Activated B cell treated with CpG ODN at 0.5 μM for 24 hours (primary cell): ENCODE results near the gene LRSAM1. TPM values are rescaled to one million over a fixed set of nuclear protein-coding genes. Genes with fewer than 3 reads are reported as not detected.

ENCODE experiments used
- ATAC-seq: fragments of 200-7000 bp; cut with Tn5 transposase; one replicate; pipeline ENCODE4 v1.10.0; 2021; ENCODE audit warnings: low read depth, mild to moderate bottlenecking, moderate library complexity
- CTCF ChIA-PET: fragments of 350-600 bp; sonication (Branson Sonifier 250); formaldehyde crosslinking; loops from one replicate; lab custom pipeline; 2021; ENCODE audit warnings: antibody characterized with exemption; lab: Charles Lee
- POLR2A ChIA-PET: fragments of 350-600 bp; sonication (Branson Sonifier 250); formaldehyde crosslinking; loops from one replicate; lab custom pipeline; 2021; ENCODE audit warnings: antibody characterized with exemption; lab: Charles Lee
- DNase-seq: peaks from one replicate; pipeline ENCODE4 v3.0.0; 2022
- H3K27ac Mint-ChIP-seq: one replicate; pipeline ENCODE4 v1.8.0; 2020; ENCODE audit warnings: mixed read lengths
- H3K27me3 Mint-ChIP-seq: one replicate; pipeline ENCODE4 v1.8.0; 2021; ENCODE audit warnings: mixed read lengths
- H3K36me3 Mint-ChIP-seq: one replicate; pipeline ENCODE4 v1.8.0; 2021; ENCODE audit warnings: low read depth, mixed read lengths
- H3K4me1 Mint-ChIP-seq: one replicate; pipeline ENCODE4 v1.8.0; 2021; ENCODE audit warnings: mixed read lengths
- H3K4me3 Mint-ChIP-seq: one replicate; pipeline ENCODE4 v1.8.0; 2020; ENCODE audit warnings: mild to moderate bottlenecking, mixed read lengths
- H3K9me3 Mint-ChIP-seq: one replicate; pipeline ENCODE4 v1.8.0; 2020; ENCODE audit warnings: mixed read lengths
- intact Hi-C: fragments of 100-400 bp; cut with micrococcal nuclease; formaldehyde crosslinking; loops from one replicate; pipeline ENCODE4 v1.15.1; 2024
- total RNA-seq: library from RNA; stranded (reverse); gene quantifications from 2 replicates; pipeline ENCODE4 v1.2.3, GENCODE V29; 2022
- TF ChIP-seq, protein P1 (sequence below): fragments of 200-600 bp; IDR thresholded peaks from one replicate; pipeline ENCODE4 v1.8.0; 2022; ENCODE audit warnings: antibody characterized with exemption, mild to moderate bottlenecking

The LRSAM1 gene
- total RNA-seq, 1 donor from 2014 or later, result 23.9 TPM

DNA sequence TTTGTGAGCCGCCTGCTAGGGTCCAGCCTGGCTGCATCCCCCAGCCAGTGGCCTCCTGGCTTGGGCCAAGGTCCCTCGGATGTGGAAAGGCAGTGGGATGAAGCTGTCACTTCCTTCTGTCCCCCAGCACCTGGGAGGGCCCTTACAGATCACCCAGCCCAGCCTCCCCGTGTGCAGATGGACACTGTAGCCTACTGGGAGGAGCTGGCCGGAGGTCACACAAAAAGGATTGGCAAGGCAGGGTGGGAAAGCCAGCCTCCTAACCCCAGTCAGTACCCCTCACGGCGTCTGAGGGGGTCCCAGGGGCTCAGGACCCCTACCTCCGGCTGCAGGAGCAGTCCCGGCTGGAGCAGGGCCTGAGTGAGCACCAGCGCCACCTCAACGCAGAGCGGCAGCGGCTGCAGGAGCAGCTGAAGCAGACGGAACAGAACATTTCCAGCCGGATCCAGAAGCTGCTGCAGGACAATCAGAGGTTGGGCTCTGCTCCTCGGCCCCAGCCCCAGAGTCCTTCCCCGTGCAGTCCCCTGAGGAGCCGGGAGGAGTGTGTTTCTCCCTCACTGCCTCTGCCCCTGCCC, 28.3 kb downstream of the LRSAM1 start:
- Mint-ChIP-seq H3K27ac (no peak overlapping the region), H3K9me3 (no peaks in the 10 kb centered on the region), H3K4me3 (no peak overlapping the region), H3K36me3 (peaks cover 56% of the 10 kb centered on the region), H3K4me1 (no peaks in the 10 kb centered on the region), H3K27me3 (no peaks in the 10 kb centered on the region)
- TF ChIP-seq, protein P1, sequence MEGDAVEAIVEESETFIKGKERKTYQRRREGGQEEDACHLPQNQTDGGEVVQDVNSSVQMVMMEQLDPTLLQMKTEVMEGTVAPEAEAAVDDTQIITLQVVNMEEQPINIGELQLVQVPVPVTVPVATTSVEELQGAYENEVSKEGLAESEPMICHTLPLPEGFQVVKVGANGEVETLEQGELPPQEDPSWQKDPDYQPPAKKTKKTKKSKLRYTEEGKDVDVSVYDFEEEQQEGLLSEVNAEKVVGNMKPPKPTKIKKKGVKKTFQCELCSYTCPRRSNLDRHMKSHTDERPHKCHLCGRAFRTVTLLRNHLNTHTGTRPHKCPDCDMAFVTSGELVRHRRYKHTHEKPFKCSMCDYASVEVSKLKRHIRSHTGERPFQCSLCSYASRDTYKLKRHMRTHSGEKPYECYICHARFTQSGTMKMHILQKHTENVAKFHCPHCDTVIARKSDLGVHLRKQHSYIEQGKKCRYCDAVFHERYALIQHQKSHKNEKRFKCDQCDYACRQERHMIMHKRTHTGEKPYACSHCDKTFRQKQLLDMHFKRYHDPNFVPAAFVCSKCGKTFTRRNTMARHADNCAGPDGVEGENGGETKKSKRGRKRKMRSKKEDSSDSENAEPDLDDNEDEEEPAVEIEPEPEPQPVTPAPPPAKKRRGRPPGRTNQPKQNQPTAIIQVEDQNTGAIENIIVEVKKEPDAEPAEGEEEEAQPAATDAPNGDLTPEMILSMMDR, result no peak
- intact Hi-C loops, result no loop called here
- ChIA-PET POLR2A (no interaction called here), CTCF (no interaction called here)
- no peak for DNase-seq
- no peak for ATAC-seq

GRCh38 chr9:127482662-127483061, 31.4 kb downstream of the LRSAM1 start:
- ChIA-PET POLR2A (interaction anchor here (0.7 kb wide), 1 partner anchor 56 kb away, joined by 6 read pairs; no protein-coding TSS in a partner anchor), CTCF (no interaction called here)
- H3K4me1 Mint-ChIP-seq, result no peaks in the 10 kb centered on the region
- intact Hi-C loops, result no loop called here
- ATAC-seq, result no peak
- no peaks in the 10 kb centered on the region for H3K27me3 Mint-ChIP-seq
- H3K4me3 Mint-ChIP-seq, result no peak overlapping the region
- H3K36me3 Mint-ChIP-seq, result peaks cover 64% of the 10 kb centered on the region
- no peak for DNase-seq
- H3K9me3 Mint-ChIP-seq, result no peaks in the 10 kb centered on the region
- no peak overlapping the region for H3K27ac Mint-ChIP-seq
- TF ChIP-seq, protein P1, result no peak

- no peak overlapping the region for H3K4me3 Mint-ChIP-seq
- peaks cover 59% of the 10 kb centered on the region for H3K36me3 Mint-ChIP-seq
- DNase-seq (no peak), ATAC-seq (no peak)
- no peak overlapping the region for H3K27ac Mint-ChIP-seq
- ChIA-PET POLR2A (no interaction called here), CTCF (no interaction called here)
- no peaks in the 10 kb centered on the region for H3K4me1 Mint-ChIP-seq
- intact Hi-C loops, result no loop called here
- no peaks in the 10 kb centered on the region for H3K9me3 Mint-ChIP-seq
- TF ChIP-seq, protein P1, result no peak
- H3K27me3 Mint-ChIP-seq, result no peaks in the 10 kb centered on the region
Observed at GRCh38 chr9:127485995-127486394, 34.7 kb downstream of the LRSAM1 start.

GRCh38 chr9:127488946-127489345, 37.6 kb downstream of the LRSAM1 start:
- Mint-ChIP-seq H3K4me1 (no peaks in the 10 kb centered on the region), H3K36me3 (peaks cover 67% of the 10 kb centered on the region), H3K27me3 (no peaks in the 10 kb centered on the region), H3K27ac (no peak overlapping the region), H3K9me3 (no peaks in the 10 kb centered on the region), H3K4me3 (no peak overlapping the region)
- no peak for DNase-seq
- POLR2A ChIA-PET, result no interaction called here
- no peak for ATAC-seq
- intact Hi-C loops, result no loop called here
- TF ChIP-seq, protein P1, result no peak
- CTCF ChIA-PET, result interaction anchor here (1.1 kb wide), 1 partner anchor 33 kb away, joined by 3 read pairs; no protein-coding TSS in a partner anchor

DNA sequence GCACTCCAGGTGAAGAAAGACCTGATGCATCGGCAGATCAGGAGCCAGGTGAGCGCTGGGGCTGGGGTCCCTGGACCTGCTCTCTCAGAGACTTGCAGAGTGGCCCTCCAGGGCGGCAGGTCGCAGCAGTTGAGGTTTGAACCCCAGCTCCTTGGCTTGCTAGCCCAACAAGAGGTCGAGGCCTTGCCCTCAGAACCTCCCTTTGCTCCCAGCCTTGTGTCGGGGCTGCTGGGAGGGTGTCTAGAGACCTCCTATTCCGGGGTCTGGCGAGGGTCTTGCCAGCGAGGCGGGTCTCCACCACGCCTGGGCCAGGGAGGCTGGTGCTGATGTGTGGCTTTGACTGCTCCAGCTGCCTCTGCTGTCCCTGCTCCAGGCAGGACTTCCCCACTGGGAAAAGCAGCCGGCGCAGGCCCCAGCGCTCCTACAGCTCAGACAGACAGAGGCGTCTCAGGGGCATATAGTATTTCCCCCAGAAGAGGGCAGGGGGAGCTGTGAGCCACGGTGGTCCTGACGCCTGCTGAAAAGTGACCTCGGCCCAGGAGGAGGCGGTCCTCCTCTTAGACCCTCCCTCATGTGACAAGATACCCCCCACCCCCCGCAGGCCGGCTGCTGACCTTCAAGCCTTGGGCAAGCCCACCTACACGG, 38.3 kb downstream of the LRSAM1 start:
- intact Hi-C loops, result no loop called here
- ATAC-seq, result no peak
- Mint-ChIP-seq H3K27me3 (no peaks in the 10 kb centered on the region), H3K36me3 (peaks cover 65% of the 10 kb centered on the region), H3K9me3 (no peaks in the 10 kb centered on the region), H3K4me3 (no peak overlapping the region), H3K27ac (no peak overlapping the region), H3K4me1 (no peaks in the 10 kb centered on the region)
- ChIA-PET CTCF (interaction anchor here (1.1 kb wide), 1 partner anchor 34 kb away, joined by 3 read pairs; no protein-coding TSS in a partner anchor), POLR2A (no interaction called here)
- no peak for DNase-seq
- TF ChIP-seq, protein P1, result no peak
